NCI-H748 (cell line): ENCODE measurements around the gene LSM7.
"Not testable (repeated sequence)": the region's sequence is repeated elsewhere in the genome, so short reads cannot be mapped to it uniquely, and the experiment has no call there.

ENCODE experiments used
- DNase-seq: peaks from one replicate; lab custom pipeline; 2025; ENCODE audit not compliant: unreplicated experiment; lab: John Stamatoyannopoulos, UW

LSM7 gene

DNA sequence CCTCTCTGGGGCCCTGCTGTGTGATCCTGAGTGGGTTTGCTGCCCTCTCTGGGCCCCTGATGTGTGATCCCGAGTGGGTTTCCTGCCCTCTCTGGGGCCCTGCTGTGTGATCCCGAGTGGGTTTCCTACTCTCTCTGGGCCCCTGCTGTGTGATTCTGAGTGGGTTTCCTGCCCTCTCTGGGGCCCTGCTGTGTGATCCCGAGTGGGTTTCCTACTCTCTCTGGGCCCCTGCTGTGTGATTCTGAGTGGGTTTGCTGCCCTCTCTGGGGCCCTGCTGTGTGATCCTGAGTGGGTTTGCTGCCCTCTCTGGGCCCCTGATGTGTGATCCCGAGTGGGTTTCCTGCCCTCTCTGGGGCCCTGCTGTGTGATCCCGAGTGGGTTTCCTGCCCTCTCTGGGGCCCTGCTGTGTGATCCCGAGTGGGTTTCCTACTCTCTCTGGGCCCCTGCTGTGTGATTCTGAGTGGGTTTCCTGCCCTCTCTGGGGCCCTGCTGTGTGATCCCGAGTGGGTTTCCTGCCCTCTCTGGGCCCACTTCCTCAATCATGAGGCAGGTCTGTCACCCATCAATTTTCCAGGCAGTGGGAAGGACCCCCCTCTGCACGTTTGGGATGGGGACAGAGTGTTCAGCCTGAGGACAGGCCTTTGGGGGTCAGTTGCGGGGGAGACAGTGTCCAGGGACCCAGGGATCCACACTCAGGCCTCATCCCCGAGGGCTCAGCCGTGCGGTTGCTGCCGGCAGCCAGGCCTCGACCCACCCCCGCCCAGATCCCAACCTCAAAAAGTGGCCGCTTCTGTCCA is 46.9 kb downstream of the LSM7 start:
- DNase-seq = not testable (repeated sequence)

- no peak for DNase-seq
Observed at GRCh38 chr19:2280633-2281264, 47.6 kb downstream of the LSM7 start.

DNA sequence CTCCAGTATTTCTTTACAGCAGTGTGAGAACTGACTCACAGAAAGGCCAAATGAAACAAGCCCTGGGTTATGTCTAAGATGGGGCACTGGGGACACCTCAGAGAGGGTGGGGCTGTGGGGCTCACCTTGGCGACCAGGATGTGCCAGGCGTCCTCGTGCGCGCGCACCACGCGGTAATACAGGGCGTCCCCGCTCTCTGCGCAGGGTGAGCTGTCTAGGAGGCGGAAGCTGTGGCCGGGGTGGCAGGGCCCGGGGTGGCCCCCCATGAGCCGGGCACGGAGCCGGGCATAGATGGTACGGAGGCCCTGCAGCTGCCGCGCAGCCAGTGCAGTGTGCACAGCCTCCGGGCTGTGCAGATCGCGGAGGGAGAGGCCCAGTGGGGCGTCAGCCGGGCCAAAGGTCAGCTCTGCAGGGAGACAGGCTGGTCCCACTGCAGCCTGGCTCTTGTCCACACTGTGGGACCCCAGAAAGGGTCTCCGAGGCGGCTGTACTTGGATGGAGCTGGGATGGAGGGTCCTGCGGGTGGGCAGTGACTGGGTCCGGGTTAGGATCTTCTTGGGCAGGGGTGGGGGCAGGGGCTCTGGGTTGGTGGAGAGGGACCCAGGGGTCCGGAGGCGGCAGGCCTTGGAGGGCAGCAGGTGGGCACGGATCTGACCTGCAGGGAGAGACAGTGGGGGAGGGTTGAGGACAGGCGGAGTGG is 49.8 kb downstream of the LSM7 start:
- DNase-seq = no peak

- no peak for DNase-seq
Observed at GRCh38 chr19:2277138-2277537, 51.2 kb downstream of the LSM7 start.

DNA sequence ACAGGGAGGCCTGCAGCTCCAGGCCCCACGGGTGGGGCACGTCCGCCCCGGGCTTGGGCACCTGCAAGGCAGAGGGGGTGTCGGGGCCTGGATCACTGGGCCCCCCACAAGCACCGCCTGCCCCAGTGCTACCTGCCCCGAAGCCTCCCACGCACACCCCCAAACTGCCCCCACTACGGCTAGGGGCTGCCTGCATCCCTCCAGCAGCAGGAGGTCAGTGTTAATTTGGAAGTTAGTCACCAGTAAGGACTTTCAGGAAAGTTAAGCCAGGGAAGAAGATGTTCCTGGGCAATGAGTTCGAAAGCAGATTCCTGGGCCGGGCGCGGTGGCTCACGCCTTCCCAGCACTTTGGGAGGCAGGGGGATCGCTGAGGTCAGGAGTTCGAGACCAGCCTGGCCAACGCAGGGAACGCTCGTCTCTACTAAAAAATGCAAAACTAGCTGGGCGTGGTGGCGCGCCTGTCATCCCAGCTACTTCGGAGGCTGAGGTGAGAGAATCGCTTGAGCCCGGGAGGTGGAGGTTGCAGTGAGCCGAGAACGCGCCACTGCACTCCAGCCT is 51.9 kb downstream of the LSM7 start:
- DNase-seq = no peak

- no peak for DNase-seq
Observed at GRCh38 chr19:2275588-2276428, 52.6 kb downstream of the LSM7 start.

DNA sequence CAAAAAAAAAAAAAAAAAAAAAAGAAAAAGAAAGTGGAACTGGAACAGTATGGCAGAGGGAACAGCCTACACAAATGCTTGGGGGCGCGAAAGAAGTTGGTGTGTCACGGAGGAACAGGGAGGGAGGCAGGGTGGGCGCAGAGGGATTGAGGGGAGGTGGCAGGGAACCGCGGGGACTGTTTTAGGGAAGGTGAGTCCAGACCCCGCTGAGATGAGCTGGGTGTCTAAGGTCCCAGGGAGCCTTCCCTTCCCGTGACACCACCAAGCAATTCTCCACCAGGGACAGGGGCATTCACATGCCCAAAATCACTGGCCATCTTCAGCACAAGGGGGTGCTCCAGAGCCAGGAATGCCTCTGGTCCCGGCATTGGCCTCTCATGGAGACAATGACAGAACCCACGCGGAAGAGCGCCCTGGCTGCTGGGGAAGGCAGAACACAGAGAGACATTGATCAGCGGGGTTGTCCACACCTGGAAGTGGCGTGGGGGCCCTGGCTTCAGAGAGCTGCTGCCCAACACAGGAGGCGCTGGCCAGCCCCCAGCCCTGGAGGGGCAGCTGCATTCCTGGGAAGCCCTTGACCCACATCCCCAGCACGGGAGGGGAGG is 53.4 kb downstream of the LSM7 start:
- DNase-seq = peak; percentile 52

- DNase-seq = no peak
Observed at GRCh38 chr19:2274185-2274711, 54.1 kb downstream of the LSM7 start.

- no peak for DNase-seq
Observed at GRCh38 chr19:2273356-2274184, 54.8 kb downstream of the LSM7 start.
